ENCODE measurements around the gene TSPAN14.

Gene TSPAN14

DNA sequence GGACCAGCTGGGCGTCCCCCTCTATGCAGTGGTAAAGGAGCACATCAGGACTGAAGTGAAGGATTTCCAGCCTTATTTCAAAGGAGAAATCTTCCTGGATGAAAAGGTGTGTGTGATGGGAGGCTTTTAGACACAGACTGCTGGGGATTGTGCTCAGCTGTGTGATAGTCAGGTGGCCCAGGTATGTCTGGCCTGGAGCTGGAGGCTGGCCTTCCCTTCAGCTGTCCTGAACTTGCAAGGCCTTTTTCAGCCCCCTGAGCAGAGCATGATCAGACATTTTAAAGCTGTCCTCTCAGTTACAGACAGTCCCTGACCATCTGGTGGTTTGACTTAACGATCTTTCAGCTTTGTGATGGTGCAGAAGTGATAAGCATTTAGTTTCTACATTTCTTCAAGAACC lies 28.2 kb upstream of the TSPAN14 start:
- DNase-seq: no peak

DNA sequence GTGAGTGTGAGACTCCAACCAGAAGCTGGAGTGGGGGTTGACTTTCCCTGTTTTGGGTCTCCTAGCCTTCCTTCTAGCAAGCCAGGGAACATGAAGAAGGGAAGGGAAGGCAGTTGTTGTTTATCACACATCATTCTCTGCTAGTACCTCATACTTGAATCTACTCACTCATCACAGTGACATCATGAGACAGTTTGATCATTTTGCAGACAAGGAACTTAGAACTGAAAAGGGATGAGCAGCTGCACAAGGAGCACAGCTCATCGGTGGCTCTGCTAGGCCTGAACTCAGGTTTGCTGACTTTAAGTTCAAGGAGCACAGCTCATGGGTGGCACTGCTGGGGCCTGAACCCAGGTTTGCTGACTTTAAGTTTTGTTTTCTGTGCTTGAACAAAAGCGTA lies 26.6 kb upstream of the TSPAN14 start:
- DNase-seq: no peak

DNA sequence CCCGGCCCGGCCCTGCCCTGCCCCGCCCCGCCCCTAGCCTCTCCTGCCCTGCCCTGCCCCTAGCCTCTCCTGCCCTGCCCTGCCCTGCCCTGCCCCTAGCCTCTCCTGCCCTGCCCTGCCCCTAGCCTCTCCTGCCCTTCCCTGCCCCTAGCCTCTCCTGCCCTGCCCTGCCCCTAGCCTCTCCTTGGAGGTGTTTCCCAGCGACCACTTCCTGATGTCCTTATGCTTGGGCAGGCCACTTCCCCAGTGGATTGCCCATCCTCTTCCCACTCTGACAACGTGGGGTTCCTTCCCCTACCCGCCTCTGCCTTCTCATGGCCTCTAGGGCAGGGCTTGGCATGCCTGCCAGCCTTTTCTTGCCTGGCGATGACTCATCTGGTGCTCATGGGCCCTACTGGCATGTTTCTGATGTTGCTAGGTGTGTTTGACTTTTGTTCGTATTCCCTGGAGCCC lies 24.6 kb upstream of the TSPAN14 start:
- no peak for DNase-seq

DNA sequence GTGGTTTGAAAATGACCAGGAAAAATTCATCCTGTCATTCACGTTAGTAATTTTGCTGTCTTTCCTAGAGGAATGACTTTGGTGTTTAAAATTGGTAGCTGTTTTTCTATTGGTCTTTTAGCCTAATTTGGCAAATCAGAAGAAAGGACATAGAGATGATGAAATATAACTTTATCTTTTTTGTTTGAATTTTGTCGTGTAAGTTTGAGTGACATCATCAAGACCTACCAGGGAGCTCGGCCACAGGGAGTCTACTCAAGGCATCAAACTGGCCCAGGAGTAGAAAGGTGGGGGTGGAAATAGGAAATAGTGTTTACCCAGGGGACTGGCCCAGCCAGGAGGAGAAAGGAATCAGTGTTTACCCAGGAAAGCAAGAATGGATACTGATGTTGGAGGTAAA lies 21.0 kb upstream of the TSPAN14 start:
- no peak for DNase-seq

DNA sequence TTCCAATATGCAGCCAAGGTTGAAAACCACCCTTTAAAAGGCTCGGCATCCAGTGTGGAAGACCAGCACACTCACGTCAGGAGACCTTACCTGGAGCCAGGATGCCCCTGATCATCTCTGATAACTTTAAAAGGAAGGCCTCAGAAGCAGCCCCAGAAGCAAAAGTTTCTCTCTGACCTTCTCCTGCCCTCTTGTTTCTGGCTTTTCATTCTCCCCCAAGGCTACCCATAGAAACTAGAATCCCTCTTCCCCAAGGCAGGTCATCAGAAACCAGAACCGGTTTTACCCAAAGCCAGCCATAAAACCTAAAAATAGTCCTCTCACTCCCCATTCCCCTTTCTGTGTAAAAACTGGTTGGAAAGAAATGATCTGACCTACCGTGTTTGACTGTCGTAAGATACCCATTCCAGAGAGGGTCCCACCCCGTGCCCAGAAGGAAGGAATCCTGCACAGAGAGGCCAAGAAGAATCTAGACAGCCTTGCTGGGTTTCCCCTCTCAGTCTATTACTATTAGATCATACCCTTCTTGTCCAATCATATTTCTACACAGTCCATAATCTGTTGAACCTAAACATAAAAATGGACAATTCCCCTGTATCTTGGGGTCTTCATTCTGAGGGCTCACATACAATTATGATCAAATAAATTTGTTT lies 17.5 kb upstream of the TSPAN14 start:
- DNase-seq: no peak

DNA sequence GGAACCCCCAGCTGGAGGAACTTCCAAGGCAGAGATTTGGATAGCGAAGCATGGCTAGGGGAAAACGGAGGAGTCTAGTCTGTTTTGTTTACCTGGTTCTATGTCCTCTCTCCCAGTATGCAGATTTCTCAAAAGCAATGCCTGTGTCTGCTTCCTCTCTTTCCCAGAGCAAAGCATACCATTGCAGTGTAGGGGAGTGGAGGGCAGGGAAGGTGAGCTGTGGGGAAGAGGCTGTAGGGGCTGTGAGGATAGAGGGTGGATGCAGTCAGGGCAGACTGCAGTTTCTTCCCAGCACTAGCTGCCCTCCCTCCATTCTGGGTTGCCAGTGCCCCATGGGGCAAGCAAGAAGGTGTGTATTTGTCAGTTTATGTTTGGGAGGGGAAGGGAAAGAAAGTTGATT lies 16.9 kb upstream of the TSPAN14 start:
- DNase-seq: no peak

DNA sequence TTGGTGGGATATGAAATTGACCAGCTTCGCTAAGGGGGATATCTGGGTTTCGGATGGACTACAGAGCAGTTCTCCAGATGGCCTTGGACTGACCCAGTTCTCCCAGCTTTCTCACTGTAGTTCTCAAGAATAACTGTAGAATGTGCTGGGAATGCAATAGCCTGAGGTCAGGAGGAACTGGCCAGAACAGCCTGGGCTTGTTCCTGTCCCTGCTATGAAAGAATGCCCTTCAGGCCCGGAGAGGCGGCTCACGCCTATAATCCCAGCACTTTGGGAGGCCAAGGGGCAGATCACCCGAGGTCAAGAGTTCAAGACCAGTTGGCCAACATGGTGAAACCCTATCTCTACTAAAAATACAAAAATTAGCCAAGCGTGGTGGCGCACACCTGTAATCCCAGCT lies 12.3 kb upstream of the TSPAN14 start:
- DNase-seq: no peak

DNA sequence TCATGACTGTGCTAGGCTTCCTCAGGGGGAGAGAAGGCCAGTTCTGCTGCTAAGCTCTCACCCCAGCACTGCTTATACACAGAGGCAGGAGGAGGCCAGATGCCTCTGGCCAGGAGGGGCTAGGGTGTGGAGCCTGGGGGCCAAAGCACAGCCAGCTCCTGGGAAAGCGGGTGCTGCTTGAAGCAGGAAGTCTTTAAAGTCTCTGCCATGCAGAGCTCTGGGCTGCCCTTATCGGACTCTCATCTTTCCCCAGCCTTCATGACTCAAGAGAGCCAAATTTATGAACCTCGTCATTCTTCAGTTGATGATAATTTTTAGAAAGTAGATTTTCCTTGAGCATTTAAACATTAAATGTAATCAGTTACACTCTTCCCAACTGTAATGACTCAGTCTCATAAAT lies 11.2 kb upstream of the TSPAN14 start:
- DNase-seq: no peak

DNA sequence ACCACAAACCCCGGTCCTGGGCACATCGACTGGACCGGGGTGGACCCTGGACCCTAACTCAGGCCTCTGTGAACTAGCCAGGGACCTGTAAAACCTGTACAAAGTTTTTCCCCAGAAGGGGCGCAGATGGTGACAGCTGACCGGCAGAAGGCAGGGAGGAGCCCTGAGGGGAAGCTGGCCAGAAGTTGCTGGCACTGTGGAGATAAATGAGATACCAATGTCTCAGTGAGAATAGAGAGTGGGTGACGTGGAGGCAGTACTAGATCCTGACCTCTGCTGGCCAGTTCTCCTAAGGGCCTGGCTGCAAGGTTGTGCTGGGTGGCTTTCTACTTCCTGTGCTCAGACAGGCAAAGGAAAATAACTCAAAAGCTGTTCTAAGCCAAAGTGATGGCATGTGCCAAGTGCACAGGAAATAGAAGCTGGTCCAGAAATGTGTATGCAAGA lies 10.6 kb upstream of the TSPAN14 start:
- peak; percentile 15 for DNase-seq

DNA sequence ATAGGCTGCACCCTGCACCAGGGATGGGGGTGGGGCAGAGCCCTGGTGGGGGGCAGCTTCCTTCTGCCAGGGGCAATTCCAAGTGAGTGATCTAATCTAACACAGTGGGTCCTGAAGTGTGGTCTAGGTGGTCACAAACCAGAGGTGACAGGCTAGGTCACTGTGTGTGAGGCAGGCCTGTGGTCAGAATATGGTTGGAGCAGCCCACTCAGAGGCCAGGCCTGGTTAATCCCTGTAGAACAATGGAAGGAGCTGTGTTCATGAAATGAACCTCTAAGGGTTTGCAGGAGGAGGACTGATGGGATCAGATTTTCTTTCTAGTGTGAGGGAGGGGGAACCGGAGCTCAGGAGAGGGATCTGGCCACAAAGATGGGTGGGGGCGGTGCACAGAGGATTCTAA lies 10.0 kb upstream of the TSPAN14 start:
- no peak for DNase-seq

DNA sequence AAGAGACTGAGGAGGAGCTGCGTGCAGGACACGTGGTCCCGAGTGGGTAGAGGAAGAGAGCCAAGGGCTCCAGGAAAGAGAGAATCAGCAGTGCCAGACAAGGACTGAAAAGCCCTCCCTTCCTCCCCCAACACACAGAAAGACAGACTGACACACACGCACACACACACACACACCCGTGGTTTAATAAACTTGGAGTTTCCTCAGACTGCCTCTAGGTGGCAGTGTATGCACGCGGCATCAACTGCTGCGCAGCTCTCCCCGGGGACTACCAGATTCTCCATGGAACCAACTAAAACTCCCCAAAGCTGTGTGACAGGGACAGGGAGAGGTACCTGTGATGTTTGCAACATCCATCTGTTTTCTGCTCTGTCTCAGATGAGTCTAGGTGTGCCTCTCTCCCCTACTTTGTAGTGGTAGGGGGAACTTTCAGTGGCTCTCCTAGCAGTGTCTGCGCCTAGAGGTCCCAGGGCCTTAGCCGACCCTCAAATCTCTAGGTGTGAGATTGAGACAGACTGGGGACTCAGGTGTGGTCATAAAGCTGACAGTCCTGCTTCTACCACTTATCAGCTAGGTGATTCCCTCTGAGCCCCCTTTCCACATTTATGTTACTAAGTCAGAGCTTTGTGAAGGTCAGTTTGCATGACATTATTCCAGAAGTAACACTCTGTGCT lies 9.3 kb upstream of the TSPAN14 start:
- DNase-seq: peak; percentile 48

DNA sequence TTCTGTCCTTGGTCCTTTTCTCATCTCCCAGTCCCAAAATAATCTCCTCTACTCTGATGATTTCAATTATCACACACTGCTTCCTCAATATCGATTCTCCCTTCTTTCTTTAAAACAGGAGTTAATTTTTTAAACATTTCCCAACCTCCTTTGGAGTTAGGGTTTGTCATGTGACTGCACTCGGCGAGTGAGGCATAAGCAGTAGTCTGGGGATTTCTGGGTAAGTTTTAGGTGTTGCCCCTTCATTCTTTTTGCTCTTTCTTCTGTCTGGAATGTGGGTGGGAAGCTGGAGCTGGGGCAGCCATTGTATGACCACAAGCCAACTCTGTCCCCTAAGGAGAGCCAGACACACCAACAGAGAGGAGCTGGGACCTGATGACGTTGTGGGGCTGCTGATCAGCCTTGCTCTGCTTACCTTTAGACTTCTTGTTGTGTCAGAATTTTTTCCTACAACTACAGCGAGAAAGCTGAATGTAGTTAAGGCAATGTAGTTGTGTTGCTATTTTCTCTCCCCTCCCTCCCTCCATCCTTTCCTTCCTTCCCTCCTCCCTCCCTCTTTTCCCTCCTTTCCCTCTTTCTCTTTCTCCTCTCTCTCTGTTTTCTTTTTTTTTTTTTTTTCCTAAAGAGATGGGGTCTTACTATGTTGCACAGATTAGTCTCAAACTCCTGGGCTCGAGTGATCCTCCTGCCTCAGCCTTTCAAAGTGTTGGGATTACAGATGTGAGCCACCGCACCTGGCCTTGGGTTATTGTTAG lies 6.5 kb upstream of the TSPAN14 start:
- no peak for DNase-seq

DNA sequence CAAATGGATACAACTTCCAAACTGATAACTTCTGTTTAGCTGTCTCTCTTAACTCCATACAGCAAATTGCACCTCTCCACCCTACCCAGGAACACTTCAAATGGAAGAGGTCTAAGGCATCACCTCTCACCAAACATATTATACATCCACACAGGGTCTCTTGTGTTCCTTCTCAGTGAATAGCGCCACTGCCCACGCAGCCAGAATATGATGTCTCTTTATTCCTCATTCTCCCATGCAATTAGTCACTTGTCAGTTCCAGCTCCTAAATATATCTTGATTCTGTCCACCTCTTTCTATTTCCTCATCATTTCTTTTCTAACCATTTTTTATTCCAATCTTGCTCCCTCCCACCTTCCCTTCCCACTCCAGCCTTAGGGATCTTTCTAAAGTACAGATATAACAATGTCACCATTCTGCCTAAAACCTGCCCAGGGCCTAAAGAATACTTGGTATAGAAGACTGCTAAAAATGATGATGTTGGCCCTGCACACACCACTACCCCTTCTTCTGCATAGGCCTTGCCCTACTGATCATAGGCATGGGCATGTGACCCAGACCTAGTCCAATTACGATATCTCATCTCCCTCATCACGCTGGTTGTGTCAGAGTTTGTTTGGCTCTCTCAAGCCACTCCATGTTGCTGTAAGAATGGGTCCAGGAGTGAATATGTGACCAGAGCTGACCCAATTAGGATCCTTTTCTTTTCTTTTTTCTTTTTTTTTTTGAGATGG lies 5.7 kb upstream of the TSPAN14 start:
- no peak for DNase-seq

DNA sequence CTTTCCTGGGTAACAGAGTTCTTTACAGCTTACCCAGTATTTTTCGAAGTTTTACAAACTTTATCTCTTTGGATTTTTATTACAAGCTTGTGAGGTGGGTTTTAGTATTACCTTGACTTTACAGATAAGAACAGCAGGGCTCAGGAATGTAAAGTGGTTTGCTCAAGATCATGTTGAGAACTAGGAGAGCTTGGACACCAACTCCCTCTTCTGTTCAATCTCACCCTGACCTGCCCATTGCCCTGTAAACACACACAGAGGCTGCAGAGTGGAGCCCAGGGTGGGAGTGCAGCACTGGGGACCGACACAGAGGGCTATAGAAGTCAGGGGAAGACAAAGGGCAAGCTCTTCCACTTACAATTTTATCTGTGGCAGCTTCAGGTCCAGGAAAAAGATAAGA lies 4.6 kb upstream of the TSPAN14 start:
- DNase-seq: no peak

DNA sequence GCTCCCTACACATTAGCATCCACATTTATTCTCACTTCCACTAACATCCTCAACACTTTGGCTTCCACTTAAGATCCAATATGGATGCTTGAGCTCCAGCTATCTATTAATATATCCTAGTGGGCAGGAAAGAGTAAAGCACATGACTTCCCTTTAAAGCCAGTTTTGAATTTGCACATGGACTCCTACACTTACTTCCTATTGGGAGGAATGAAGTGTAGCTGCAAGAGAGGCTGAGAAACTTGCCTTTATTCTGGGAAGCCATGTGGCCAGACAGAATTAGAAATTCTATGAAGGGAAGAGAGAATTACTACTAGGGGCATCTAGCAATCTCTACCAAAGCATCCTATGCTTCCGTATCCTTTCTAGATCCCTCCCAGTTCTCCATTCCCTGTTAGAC lies 3.0 kb upstream of the TSPAN14 start:
- DNase-seq: no peak

DNA sequence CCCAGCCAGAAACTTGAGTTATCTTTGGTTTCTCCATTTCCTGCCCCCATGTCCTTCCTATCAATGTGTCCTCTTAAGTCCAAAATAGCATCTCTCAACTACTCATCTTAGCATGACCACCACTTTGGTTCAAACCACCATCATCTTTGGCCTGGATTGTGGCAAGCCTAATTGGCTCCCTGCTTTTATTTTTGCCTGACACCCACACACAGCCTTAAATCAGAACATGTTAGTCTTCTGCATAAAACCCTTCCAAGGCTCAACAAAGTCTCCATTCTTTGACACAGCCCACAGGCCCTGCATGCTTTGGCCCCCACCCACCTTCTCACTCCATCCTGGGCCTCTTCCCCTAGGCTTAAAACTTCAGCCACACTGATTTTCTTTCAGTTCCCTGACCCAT lies 2.0 kb upstream of the TSPAN14 start:
- no peak for DNase-seq

DNA sequence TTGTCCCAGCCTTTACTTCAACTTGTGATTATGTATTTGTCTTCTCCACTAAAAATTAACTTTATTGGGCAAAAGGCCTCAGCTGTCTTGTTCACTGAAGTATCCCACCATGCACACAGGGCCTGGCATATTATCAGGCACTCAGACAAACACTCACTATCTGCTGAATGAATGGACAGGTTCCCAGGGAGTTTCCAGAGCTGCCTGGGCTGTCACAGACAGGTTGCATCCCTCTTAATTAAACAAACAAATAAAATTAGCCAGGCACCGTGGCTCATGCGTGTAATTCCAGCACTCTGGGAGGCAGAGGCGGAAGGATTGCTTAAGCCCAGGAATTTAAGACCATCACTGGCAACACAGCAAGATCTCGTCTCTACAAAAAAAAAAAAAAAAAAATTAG lies 1.5 kb upstream of the TSPAN14 start:
- DNase-seq: no peak

DNA sequence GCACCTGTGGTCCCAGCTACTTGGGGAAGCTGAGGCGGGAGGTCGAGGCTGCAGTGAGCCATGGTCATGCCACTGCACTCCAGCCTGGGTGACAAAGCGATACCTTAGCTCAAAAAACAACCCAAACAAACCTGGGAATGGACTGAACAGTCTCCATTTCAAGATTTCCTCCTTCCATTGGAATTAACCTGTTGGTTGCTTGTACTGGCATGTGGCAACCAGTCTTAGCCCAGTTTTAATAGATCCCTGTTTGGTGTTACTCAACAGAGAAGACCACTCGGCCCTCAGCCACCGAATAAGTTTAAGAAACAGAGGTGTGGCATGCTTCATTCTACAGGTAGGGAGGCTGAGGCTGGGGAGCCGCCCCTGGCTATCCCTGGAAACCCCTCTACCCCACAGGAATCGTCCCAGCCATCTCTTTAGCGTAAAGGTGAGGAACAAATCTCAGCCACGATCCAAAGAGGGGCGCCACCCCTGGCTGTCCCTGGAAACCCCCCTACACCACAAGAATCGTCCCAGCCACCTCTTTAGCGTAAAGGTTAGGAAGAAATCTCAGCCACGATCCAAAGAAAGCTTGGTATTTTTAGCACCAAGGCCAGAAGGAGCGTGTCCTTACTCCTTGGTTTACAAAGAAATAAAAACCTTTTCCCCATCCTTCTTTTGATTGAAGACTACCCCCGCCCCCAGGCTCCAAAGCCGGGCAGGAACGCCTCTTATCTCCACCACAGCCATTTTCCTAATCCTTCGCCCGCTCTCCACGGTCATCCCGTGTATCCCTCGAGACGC lies 861 bp upstream of the TSPAN14 start:
- no peak for DNase-seq

DNA sequence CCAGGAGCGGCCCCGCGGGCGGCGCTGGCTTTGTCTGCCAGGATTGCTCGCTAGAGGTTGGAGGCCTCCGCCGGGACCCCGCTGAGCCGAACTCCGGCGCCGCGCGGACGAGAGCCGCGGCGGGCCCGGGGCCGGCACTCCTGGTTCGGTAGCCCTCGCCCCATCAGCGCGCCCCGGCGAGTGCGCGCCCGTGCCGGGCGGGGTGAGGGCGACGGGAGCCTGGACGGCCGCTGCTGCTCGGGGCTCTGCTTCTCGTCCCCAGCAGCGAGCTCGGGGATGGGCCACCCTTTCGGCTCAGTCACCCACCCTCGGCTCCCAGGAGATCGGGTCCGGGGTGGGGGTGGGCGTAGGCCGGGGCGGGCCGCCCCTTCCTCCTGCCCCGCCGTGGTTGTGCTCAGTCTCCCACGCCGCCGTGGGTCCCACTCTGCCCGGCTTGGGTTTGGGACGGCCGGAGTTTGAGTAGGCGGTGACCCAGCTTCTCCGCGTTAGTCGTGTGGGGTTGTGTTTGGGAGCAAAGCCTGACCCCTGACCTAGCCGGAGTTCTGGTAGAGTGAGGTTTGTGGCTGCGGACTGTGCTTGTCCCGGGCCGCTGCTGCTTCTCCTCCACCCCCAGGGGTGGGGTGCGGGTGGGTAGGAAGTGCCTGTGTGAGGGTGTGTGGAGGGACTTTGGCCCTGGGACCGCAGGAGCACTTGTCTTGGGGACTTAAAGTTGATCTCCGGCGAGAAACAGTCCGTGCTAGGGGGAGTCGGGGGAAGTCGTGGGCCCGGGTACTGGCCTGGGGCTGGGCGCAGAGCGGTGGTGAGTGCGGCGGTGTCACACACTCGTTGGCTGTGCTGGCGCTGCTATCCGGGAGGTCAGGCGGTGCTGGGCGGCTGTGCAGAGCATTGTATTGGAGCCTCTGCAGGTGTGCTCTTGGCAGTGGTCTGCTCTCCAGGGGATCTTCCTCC lies 677 bp downstream of the TSPAN14 start:
- no peak for DNase-seq

DNA sequence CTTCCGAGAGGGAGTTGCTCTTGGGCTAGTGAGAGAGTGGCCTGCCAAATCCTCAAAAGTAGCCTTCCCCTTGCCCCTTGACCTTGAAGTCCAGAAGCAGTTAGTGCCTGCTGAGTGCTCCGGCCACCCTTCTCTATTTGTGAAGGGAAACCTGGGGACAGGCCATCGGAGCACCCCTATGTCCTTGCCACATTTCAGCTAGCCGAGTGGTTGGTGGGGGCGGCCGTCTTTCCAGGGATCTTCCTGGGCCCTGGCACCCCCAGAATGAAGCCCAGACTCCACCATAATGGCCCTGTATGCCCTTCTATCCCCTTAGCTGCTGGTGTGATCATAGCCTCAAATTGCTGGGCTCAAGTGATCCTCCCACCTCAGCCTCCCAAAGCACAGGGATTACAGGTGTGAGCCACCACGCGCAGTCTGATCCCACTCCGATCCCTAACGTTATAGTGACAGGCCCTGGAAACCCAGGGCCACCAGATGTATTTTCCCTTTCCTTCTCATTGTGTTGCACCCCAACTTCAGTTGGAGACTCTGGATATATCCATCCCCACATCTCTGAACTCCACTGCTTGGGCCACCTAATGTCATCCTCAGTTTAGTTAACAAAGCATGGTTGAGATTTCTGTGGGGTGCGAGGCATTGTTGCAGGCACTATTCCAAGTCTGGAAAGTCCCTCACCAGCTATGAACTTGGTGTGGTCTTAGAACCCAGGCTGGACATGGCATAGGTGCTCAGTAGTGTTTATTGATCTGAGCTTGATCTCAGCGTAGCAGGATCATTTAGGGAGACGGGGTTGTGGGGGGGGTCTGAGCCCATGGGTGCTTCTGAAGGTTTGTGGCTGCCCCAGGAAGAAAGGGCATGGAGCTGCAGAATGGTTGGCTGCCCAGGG lies 1.6 kb downstream of the TSPAN14 start:
- DNase-seq: no peak
